Activated CD8-positive, alpha-beta memory T cell treated with anti-CD3 and anti-CD28 coated beads, Interleukin-2, amount 50 U/mL, for 1 hour (primary cell): ENCODE measurements around the gene KLK8.
"Not testable (repeated sequence)": the region's sequence is repeated elsewhere in the genome, so short reads cannot be mapped to it uniquely, and the experiment has no call there.

Experiments
- DNase-seq: peaks from one replicate; pipeline ENCODE4 v3.0.0-alpha.2; 2020; ENCODE audit errors: extremely low read depth

The KLK8 gene

GRCh38 chr19:50982186-50982585, 19.2 kb downstream of the KLK8 start:
- no peak for DNase-seq

DNA sequence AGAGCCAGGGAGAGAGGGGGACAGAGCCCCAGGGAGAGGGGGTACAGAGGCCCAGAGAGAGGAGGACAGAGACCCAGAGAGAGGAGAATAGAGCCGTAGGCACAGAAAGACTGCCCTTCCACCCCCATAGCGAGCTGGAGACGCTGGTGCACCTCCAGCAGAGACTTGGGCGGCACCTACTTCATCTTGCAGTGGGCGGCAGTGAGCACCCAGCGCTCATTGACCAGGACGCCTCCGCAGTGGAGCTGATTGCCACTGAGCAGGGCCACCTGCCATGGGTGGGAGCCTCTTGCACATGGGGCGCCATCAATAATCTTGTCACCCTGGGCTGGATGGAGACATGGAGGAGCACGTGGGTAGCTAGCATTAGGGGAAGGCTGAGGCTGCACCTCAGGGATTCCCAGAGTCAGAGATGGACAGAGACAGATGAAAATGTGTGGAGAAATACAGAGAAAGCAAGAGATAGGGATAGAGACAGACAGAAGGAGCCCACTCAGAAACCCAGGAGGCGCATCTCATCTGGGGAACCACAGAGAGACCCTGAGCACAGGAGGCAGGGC, 19.7 kb downstream of the KLK8 start:
- no peak for DNase-seq

DNA sequence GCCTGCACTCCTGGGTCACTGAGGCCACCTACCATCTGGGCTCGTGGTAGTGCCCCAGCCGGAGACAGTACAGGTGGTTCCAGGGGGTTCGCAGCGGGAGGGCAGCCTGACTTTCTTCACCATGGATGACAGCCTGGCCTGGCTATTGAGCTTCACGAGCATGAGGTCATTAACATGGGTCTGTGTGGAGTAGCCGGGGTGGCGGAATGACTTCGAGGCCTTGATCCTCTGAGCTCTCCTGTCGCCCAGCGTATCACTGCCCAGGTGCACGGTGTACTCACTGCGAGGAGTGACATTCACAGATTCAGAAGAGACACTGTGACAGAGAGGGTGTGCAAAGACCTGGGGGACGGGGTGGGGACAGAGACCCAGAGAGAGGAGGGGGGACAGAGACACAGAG, 21.2 kb downstream of the KLK8 start:
- no peak for DNase-seq

- no peak for DNase-seq
Measured at GRCh38 chr19:50979758-50980157, 21.6 kb downstream of the KLK8 start.

DNA sequence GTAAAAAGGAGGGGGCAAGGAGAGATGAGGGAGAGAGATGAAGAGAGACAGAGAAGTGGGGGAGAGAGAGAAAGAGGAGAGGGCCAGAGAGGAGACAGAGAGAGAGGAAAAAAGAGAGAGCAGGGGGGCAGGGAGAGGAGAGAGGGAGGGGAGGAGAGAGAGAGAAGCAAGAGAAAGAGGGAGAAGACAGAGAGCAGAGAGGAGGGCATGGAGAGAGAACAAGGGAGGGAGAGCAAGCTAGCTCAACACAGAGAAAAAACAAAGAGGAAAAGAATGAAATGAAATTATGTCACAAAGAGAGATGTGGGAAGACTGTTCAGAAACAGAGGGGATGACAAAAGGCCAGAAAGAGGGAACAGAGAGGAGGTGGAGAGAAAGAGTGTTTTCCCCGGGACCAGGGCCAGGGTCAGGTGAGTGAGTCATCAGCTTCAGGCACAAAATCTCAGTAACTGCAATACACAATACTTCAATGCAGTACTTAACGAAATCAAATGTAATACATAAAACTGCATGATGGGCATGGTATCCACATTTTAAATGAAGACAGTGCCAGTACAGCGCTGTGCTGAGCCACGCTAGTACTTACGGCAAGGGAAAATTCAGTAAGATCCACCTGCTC, 22.5 kb downstream of the KLK8 start:
- no peak for DNase-seq

DNA sequence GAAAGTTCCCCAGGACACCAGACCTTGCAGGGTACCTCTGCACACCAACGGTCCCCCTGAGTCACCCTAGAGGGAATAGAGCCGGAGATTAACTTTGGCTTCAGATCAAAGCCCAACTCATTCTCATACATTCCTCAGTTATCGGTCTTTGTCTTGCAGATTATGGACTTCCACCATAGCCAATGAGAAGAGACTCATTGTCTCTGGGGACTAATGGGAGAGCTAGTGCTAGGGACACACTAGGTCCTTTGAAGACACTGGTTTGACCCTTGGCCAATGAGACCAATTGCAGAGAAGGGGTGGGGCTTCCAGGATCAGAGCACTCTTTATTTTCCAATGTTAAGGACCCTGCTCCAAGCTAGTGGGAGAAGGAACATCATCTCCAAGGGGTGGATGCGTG, 23.8 kb downstream of the KLK8 start:
- no peak for DNase-seq

- no peak for DNase-seq
Measured at GRCh38 chr19:50975766-50976165, 25.6 kb downstream of the KLK8 start.

DNA sequence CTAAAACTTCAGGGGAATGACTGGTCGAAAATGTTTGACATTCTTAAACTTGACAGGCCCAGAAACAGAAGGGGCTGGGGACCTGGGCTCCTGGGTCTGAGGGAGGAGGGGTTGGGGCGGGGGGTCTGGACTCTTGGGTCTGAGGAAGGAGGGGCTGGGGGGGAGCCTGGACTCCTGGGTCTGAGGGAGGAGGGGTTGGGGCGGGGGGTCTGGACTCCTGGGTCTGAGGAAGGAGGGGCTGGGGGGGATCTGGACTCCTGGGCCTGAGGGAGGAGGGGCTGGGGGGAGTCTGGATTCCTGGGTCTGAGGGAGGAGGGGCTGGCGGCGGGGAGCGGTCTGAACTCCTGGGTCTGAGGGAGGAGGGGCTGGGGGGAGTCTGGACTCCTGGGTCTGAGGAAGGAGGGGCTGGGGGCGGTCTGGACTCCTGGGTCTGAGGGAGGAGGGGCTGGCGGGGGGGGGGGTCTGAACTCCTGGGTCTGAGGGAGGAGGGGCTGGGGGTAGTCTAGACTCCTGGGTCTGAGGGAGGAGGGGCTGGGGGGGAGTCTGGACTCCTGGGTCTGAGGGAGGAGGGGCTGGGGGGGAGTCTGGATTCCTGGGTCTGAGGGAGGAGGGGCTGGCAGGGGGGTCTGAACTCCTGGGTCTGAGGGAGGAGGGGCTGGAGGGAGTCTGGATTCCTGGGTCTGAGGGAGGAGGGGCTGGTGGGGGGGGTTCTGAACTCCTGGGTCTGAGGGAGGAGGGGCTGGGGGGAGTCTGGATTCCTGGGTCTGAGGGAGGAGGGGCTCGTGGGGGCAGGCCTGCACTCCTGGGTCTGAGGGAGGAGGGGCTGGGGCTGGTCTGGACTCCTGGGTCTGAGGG, 26.5 kb downstream of the KLK8 start:
- DNase-seq, result no peak

- no peak for DNase-seq
Measured at GRCh38 chr19:50972795-50973376, 28.5 kb downstream of the KLK8 start.

- DNase-seq, result not testable (repeated sequence)
Measured at GRCh38 chr19:50969810-50970209, 31.6 kb downstream of the KLK8 start.

DNA sequence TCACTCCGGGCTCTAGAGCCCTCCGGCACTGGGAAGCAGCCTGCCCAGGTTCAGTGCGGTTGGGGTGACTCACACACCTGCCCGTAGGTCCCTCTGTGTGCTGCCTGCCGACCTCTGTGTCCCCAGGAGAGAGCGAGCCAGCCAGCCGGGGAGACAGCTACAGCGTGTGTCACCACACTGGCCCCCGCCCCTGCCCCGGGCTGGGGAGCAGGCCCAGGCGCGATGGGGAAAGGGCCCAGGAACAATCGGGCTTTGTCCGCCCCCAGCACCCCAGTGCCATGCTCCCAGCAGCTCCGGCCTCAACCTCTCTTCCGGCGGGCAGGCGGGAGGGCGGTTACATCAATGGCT, 32.0 kb downstream of the KLK8 start, which contains the start of gene KLK6:
Gene KLK6 (minus strand): TSS at position 179 of the 348 bp plus-strand sequence. CDS start 1,487 bp downstream, outside the sequence.
- no peak for DNase-seq

DNA sequence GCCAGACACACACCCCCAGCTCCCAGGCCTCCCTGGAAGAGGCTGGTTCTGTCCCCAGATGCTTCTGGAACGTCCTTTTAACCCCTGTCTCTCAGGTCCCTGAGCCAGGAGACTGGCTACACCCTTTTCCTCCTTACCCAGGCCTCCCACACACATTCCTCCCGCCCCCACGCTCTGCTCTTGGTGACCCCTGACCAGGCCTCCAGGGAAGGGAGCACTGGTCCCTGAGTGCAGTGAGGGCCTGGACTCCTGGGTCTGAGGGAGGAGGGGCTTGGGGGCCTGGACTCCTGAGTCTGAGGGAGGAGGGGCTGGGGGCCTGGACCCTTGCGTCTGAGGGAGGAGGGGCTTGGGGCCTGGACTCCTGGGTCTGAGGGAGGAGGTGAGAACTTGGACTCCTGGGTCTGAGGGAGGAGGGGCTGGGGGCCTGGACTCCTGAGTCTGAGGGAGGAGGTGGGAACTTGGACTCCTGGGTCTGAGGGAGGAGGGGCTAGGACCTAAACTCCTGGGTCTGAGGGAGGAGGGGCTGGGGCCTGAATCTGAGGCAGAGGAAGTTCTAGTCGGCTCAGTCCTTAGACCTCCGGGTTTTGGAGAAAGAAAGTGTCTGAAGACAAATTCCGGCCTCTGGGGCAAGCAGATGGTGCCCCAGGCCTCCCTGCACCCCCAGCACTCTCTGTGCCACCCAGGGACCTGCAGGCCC, 32.5 kb downstream of the KLK8 start:
- DNase-seq, result no peak

DNA sequence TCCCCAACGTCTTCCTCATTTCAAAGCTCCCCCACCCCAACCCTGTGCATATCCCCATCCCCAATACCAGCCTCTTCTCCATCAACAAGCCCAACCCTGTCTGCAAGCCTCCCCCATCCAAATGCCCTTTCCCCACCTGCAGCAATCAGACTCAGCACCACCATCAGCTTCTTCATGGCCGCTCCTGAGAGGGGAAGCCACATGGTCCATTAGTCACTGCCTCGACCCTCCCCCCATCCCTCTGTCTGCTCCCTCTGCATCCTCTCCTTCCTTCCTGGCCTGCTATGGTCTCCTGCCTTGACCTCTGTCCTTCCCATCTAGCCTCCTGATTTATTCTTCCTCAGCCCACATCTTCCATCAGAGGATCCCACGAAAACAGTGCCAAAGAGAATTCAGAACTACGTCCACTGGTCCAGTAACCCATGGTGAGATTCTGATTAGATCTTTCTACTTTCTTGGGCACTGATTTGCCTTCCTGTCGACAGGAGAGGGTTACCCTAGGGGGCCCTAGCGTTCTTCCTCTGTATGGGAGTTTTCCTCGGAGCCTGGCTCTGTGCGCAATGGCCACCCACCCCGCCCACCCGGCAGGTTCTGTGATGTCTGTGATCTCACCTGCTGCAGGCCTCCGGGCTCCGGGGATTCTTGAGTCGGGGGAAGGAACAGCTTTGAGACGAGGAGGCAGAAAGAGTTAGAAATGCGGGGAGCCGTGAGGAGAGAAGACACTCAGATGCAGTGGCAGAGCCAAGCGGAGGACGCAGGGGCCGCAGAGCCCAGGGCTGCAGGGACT, 33.3 kb downstream of the KLK8 start:
- no peak for DNase-seq

- DNase-seq, result no peak
Measured at GRCh38 chr19:50964266-50964665, 37.1 kb downstream of the KLK8 start.

GRCh38 chr19:50963381-50963780, 38.0 kb downstream of the KLK8 start:
- DNase-seq, result no peak

DNA sequence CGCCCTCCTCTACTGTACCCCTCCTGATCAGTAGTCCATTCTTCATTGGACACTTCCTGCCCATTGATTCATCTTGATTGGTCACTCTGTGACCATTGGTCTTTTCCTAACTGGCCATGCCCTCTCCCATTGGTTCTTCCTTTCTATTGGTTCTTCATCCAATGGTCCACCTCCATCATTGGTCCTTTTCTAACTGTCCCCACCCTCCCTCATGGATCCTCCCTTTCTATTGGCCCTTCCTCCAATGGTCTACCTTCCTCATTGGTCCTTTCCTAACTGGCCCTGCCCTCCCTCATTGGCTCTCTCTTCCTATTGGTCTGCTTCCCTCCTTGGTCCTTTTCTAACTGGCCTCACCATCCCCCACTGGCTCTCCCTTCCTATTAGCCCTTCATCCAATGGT, 39.2 kb downstream of the KLK8 start:
- DNase-seq, result no peak

DNA sequence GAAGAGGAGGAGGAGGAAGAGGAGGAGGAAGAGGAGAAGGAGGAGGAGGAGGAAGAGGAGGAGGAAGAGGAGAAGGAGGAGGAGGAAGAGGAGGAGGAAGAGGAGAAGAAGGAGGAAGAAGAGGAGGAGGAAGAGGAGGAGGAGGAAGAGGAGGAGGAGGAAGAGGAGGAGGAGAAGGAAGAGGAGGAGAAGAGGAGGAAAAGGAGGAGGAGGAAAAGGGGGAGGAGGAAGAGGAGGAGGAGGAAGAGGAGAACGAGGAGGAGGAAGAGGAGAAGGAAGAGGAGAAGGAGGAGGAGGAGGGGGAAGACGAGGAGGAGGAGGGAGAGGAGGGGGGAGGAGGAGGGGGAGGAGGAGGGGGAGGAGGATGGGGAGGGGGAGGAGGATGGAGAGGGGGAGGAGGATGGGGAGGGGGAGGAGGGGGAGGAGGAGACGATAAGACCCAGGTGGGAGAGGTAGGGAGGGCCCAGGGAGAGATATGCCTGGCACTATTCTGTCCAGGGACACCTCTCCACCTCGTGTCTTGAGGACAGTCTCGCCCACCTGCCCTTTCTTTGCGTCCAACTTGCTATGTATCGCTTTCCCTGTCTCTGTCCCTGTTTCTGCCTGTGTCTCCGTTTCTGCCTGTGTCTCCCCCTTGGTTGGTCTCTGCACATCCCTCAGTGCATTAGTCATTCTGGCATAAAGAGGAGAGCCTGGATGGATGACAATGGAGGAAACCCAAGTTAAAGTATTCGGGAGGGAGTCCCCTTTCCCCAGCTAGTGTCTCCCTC, 41.5 kb downstream of the KLK8 start:
- DNase-seq, result no peak

GRCh38 chr19:50957587-50957986, 43.8 kb downstream of the KLK8 start:
- DNase-seq, result no peak

DNA sequence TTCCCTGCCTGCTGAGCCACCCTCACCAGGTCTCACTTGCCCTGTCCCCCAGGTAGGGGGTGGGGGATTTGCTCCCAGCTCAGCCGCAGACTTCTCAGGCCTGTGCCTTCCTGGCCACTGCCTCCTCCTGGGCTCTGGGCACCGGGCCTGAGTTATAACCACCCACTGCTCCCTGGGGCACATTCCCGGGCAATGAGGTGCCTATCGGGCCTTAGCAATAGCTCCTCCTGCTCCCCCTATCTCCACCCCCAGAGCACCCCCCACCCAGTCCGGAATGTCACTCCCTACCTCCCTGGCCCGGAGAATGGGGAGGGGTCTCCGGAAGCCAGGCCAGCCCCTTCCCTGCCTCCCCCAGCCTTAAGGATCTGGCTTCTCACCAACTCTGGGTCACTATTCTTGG, 48.5 kb downstream of the KLK8 start, which contains the start of gene KLK5:
Gene KLK5 (minus strand): TSS at position 129 of the 400 bp plus-strand sequence. CDS start 381 bp downstream, outside the sequence.
- DNase-seq, result no peak

DNA sequence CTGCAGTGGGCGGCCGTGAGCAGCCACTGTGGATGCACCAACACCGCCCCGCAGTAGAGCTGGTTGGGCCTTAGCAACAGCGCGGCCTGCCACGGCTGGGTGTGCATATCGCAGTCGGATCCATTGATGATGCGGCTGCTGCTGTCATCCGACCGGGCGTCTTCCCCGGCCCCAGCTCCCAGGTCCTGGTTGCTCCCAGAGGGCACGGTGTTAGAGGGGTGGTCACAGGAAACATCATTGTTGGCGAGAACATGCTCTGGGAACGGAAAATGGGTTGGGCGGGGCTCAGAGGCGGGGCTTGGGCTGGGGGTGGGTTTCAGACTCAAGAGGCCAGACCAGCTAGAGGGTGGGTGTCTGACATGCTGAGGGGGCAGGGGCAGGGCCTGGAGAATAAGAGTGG, 51.5 kb downstream of the KLK8 start:
- DNase-seq, result no peak
